ENCODE results near the gene MLLT3.

GRCh38 chr9:20495098-20495497, 127.2 kb downstream of the MLLT3 start:
- no peak for TF ChIP-seq EZH2 (conservative IDR thresholded peaks at IDR 0.05; ENCODE audit: low read depth, low read length)
- TF ChIP-seq ZNF646 (CRISPR knock-in tag; IDR thresholded peaks at IDR 0.05): no peak

All from HepG2 (cell line).